SU-DHL-6 (cell line): ENCODE measurements around the gene SPDEF.

ENCODE experiments used
- H2AFZ ChIP-seq: fragments of 200-600 bp; sonication (generic); 2 replicates; pipeline ENCODE4 v1.6.1; 2014; ENCODE audit warnings: low read depth, mild to moderate bottlenecking, moderate library complexity, mixed read lengths, antibody characterized with exemption, low read length; ENCODE audit not compliant: severe bottlenecking
- H3F3A ChIP-seq: fragments of 200-600 bp; shearing (Covaris generic); 2 replicates; pipeline ENCODE4 v1.6.0; 2016; ENCODE audit warnings: antibody characterized with exemption, mild to moderate bottlenecking; ENCODE audit not compliant: insufficient read depth
- H3K27ac ChIP-seq: fragments of 200-600 bp; sonication (generic); 2 replicates; pipeline ENCODE4 v1.5.1; 2016; ENCODE audit warnings: low read depth, mild to moderate bottlenecking, low read length, moderate library complexity, mixed read lengths
- H3K27me3 ChIP-seq: fragments of 200-600 bp; sonication (generic), shearing (Covaris generic); 2 replicates; pipeline ENCODE4 v1.6.0; 2014; ENCODE audit warnings: mild to moderate bottlenecking, low read length
- H3K36me3 ChIP-seq: fragments of 200-600 bp; sonication (generic); 2 replicates; pipeline ENCODE4 v1.6.1; 2014; ENCODE audit warnings: mild to moderate bottlenecking, low read length, mixed read lengths
- H3K4me2 ChIP-seq: fragments of 300-600, 200-600 bp; shearing (Covaris generic), sonication (generic); 2 replicates; pipeline ENCODE4 v1.6.0; 2014; ENCODE audit warnings: low read length, low read depth, mild to moderate bottlenecking; ENCODE audit not compliant: poor library complexity, severe bottlenecking
- H3K4me3 ChIP-seq: fragments of 200-600 bp; sonication (generic); 2 replicates; pipeline ENCODE4 v1.5.1; 2014; ENCODE audit warnings: antibody characterized with exemption, low read length, mild to moderate bottlenecking, mixed read lengths; ENCODE audit not compliant: insufficient read depth, poor library complexity, severe bottlenecking
- H3K79me2 ChIP-seq: fragments of 200-600 bp; sonication (generic); 2 replicates; pipeline ENCODE4 v1.6.1; 2014; ENCODE audit warnings: mild to moderate bottlenecking, low read length, moderate library complexity; ENCODE audit not compliant: insufficient read depth
- H3K9ac ChIP-seq: fragments of 200-600 bp; sonication (generic); 2 replicates; pipeline ENCODE4 v1.7.0; 2014; ENCODE audit warnings: mild to moderate bottlenecking, low read length
- H3K9me2 ChIP-seq: fragments of 200-600 bp; sonication (generic); replicated peaks from 2 replicates; pipeline ENCODE4 v1.6.1; 2014; ENCODE audit warnings: low read length; ENCODE audit not compliant: insufficient read depth
- H3K9me3 ChIP-seq: fragments of 200-600 bp; sonication (generic); 2 replicates; pipeline ENCODE4 v1.6.1; 2014; ENCODE audit warnings: low read length, mixed read lengths; ENCODE audit not compliant: insufficient read depth
- H4K20me1 ChIP-seq: fragments of 200-600 bp; sonication (generic); 2 replicates; pipeline ENCODE4 v1.6.1; 2014; ENCODE audit warnings: low read depth, mild to moderate bottlenecking, antibody characterized with exemption, low read length, moderate library complexity, mixed read lengths
- CTCF ChIP-seq: fragments of 200-600 bp; sonication (generic); IDR thresholded peaks from one replicate; pipeline ENCODE4 v1.5.1; 2017; ENCODE audit warnings: antibody characterized with exemption, mild to moderate bottlenecking, low read length, moderate library complexity; ENCODE audit not compliant: insufficient read depth, poor library complexity, severe bottlenecking
- EZH2phosphoT487 ChIP-seq: fragments of 200-600 bp; sonication (generic), shearing (Covaris generic); conservative IDR thresholded peaks from 2 replicates; pipeline ENCODE4 v1.6.1; 2018; ENCODE audit warnings: mild to moderate bottlenecking, antibody characterized with exemption, low read length, moderate library complexity, mixed read lengths

The SPDEF gene

GRCh38 chr6:34556493-34556892, 364 bp upstream of the SPDEF start:
- H3K36me3 ChIP-seq = no peaks in the 10 kb centered on the region
- no peaks in the 10 kb centered on the region for H3F3A ChIP-seq
- H2AFZ ChIP-seq = no peak overlapping the region
- no peak overlapping the region for H3K4me3 ChIP-seq
- TF ChIP-seq EZH2phosphoT487 (no peak), CTCF (no peak)
- H3K79me2 ChIP-seq = no peaks in the 10 kb centered on the region
- H3K9me2 ChIP-seq = no peaks in the 10 kb centered on the region
- H3K27me3 ChIP-seq = no peaks in the 10 kb centered on the region
- H3K27ac ChIP-seq = no peak overlapping the region
- H3K9me3 ChIP-seq = peaks cover 4% of the 10 kb centered on the region; the same call in 1 of the 2 replicates
- no peaks in the 10 kb centered on the region for H4K20me1 ChIP-seq
- H3K4me2 ChIP-seq = no peak overlapping the region
- H3K9ac ChIP-seq = no peak overlapping the region

GRCh38 chr6:34555328-34555727, 801 bp downstream of the SPDEF start:
- Histone ChIP-seq H3K9ac (no peak overlapping the region), H3K36me3 (no peaks in the 10 kb centered on the region), H2AFZ (no peak overlapping the region), H3K4me3 (no peak overlapping the region), H4K20me1 (no peaks in the 10 kb centered on the region), H3F3A (no peaks in the 10 kb centered on the region), H3K9me3 (peaks cover 4% of the 10 kb centered on the region; the same call in 1 of the 2 replicates), H3K27me3 (no peaks in the 10 kb centered on the region), H3K9me2 (no peaks in the 10 kb centered on the region), H3K79me2 (no peaks in the 10 kb centered on the region), H3K27ac (no peak overlapping the region), H3K4me2 (no peak overlapping the region)
- TF ChIP-seq EZH2phosphoT487 = no peak
- TF ChIP-seq CTCF = no peak

GRCh38 chr6:34555007-34555322, 1.2 kb downstream of the SPDEF start:
- Histone ChIP-seq H4K20me1 (no peaks in the 10 kb centered on the region), H3K4me3 (no peak overlapping the region), H3K36me3 (no peaks in the 10 kb centered on the region), H3K9me3 (peaks cover 4% of the 10 kb centered on the region; the same call in 1 of the 2 replicates), H3K27me3 (no peaks in the 10 kb centered on the region), H3K27ac (no peak overlapping the region), H2AFZ (no peak overlapping the region), H3K9me2 (no peaks in the 10 kb centered on the region), H3K79me2 (no peaks in the 10 kb centered on the region), H3K9ac (no peak overlapping the region), H3K4me2 (no peak overlapping the region), H3F3A (no peaks in the 10 kb centered on the region)
- no peak for TF ChIP-seq EZH2phosphoT487
- no peak for TF ChIP-seq CTCF
